GM18858 (cell line): ENCODE results near the gene KLF18.
"Not testable (repeated sequence)": the region's sequence is repeated elsewhere in the genome, so short reads cannot be mapped to it uniquely, and the experiment has no call there.

ENCODE experiments used
- ATAC-seq: cut with Tn5 transposase; IDR thresholded peaks from one replicate; pipeline ENCODE4 v1.9.1; 2021; ENCODE audit not compliant: unreplicated experiment

Gene KLF18

GRCh38 chr1:44120398-44120949 is 21.0 kb downstream of the KLF18 start:
- ATAC-seq: no peak

GRCh38 chr1:44119525-44119924 is 21.9 kb downstream of the KLF18 start:
- ATAC-seq: no peak

- no peak for ATAC-seq
Measured at GRCh38 chr1:44118682-44119081, 22.7 kb downstream of the KLF18 start, which contains the start of gene KLF17. Gene KLF17, plus strand, starts transcription at chr1:44118821. Its CDS starts 87 bp downstream, at chr1:44118908.

GRCh38 chr1:44117272-44117671 is 24.2 kb downstream of the KLF18 start:
- not testable (repeated sequence) for ATAC-seq

GRCh38 chr1:44114098-44114497 is 27.3 kb downstream of the KLF18 start:
- ATAC-seq: no peak

- ATAC-seq: no peak
Measured at GRCh38 chr1:44113095-44113609, 28.3 kb downstream of the KLF18 start.

GRCh38 chr1:44112486-44112885 is 28.9 kb downstream of the KLF18 start:
- ATAC-seq: no peak

GRCh38 chr1:44111861-44112260 is 29.6 kb downstream of the KLF18 start:
- ATAC-seq: no peak

GRCh38 chr1:44110916-44111315 is 30.5 kb downstream of the KLF18 start:
- ATAC-seq: no peak

- ATAC-seq: no peak
Measured at GRCh38 chr1:44108971-44109370, 32.5 kb downstream of the KLF18 start.

- ATAC-seq: no peak
Measured at GRCh38 chr1:44108241-44108640, 33.2 kb downstream of the KLF18 start.

- no peak for ATAC-seq
Measured at GRCh38 chr1:44105810-44106209, 35.6 kb downstream of the KLF18 start.

GRCh38 chr1:44103270-44104131 is 37.9 kb downstream of the KLF18 start:
- no peak for ATAC-seq

- no peak for ATAC-seq
Measured at GRCh38 chr1:44101328-44101727, 40.1 kb downstream of the KLF18 start.

GRCh38 chr1:44100183-44100868 is 41.1 kb downstream of the KLF18 start:
- no peak for ATAC-seq

GRCh38 chr1:44094047-44094446 is 47.4 kb downstream of the KLF18 start:
- no peak for ATAC-seq

- no peak for ATAC-seq
Measured at GRCh38 chr1:44090429-44091252, 50.8 kb downstream of the KLF18 start.

- ATAC-seq: no peak
Measured at GRCh38 chr1:44089371-44090048, 51.9 kb downstream of the KLF18 start.
